Fibroblast of villous mesenchyme (primary cell): ENCODE results near the gene MOCS1. TPM values are rescaled to one million over a fixed set of nuclear protein-coding genes. Genes with fewer than 3 reads are reported as not detected.

Experiments used
- DNase-seq: peaks from one replicate; pipeline ENCODE4 v3.0.0-alpha.2; 2010; ENCODE audit warnings: low read depth
- H3K4me3 ChIP-seq: 2 replicates; pipeline ENCODE4 v1.5.1; 2011; ENCODE audit warnings: low read depth, mild to moderate bottlenecking, low read length
- CTCF ChIP-seq: IDR thresholded peaks from 2 replicates; pipeline ENCODE4 v1.5.1; 2012; ENCODE audit warnings: low read depth, mild to moderate bottlenecking, low read length; ENCODE audit not compliant: insufficient read depth
- total RNA-seq: library from RNA; depleted of rRNA; stranded (reverse); fragments of >200 nt; gene quantifications from 2 replicates; pipeline ENCODE4 v1.2.3, GENCODE V29; 2012

The MOCS1 gene
- total RNA-seq, 1 donor: 10.8 TPM

GRCh38 chr6:39961178-39961577, 26.9 kb upstream of the MOCS1 start:
- TF ChIP-seq CTCF: no peak
- DNase-seq: peak; percentile 63
- H3K4me3 ChIP-seq: no peak overlapping the region

- H3K4me3 ChIP-seq: no peak overlapping the region
- DNase-seq: no peak
- TF ChIP-seq CTCF: no peak
Measured at GRCh38 chr6:39958947-39959346, 24.7 kb upstream of the MOCS1 start.

- no peak for DNase-seq
- no peak overlapping the region for H3K4me3 ChIP-seq
- TF ChIP-seq CTCF: no peak
Measured at GRCh38 chr6:39956936-39957335, 22.7 kb upstream of the MOCS1 start.

GRCh38 chr6:39953076-39953618, 18.9 kb upstream of the MOCS1 start:
- no peak for TF ChIP-seq CTCF
- DNase-seq: no peak
- no peak overlapping the region for H3K4me3 ChIP-seq

GRCh38 chr6:39952167-39952566, 17.9 kb upstream of the MOCS1 start:
- TF ChIP-seq CTCF: no peak
- peak; percentile 31 for DNase-seq
- H3K4me3 ChIP-seq: no peak overlapping the region

- no peak for DNase-seq
- no peak for TF ChIP-seq CTCF
- no peak overlapping the region for H3K4me3 ChIP-seq
Measured at GRCh38 chr6:39951716-39952115, 17.5 kb upstream of the MOCS1 start.

- H3K4me3 ChIP-seq: no peak overlapping the region
- TF ChIP-seq CTCF: no peak
- DNase-seq: no peak
Measured at GRCh38 chr6:39951191-39951590, 16.9 kb upstream of the MOCS1 start.
